PC-9 (cell line): Measurements from ENCODE around the gene RAPSN. TPM values are rescaled to one million over a fixed set of nuclear protein-coding genes. Genes with fewer than 3 reads are reported as not detected.

Experiments used
- BruUV-seq: library from RNA; stranded (reverse); fragments of 400-500 nt; replicated peaks from 2 replicates; lab custom pipeline; 2021; lab: Mats Ljungman, UMichigan
- CTCF ChIA-PET: fragments of 300-600 bp; sonication (Branson Sonifier 250); formaldehyde crosslinking; loops from one replicate; lab custom pipeline; 2022; ENCODE audit warnings: antibody characterized with exemption; lab: Charles Lee
- POLR2A ChIA-PET: fragments of 300-600 bp; sonication (Branson Sonifier 250); formaldehyde crosslinking; loops from one replicate; lab custom pipeline; 2022; ENCODE audit warnings: antibody characterized with exemption; ENCODE audit not compliant: unreplicated experiment; lab: Charles Lee
- DNase-seq, 2 experiments: peaks; one replicate each; pipeline versions ENCODE4 v3.0.0 to v3.0.0-alpha.2; 2015 to 2022; ENCODE audit warnings: mixed read lengths in 1 of 2
- H2AFZ ChIP-seq: fragments of 200-600 bp; sonication (generic); 2 replicates; pipeline ENCODE4 v1.8.1; 2017; ENCODE audit warnings: antibody characterized with exemption
- H3F3A ChIP-seq: fragments of 200-600 bp; sonication (generic); 2 replicates; pipeline ENCODE4 v1.8.1; 2017; ENCODE audit warnings: antibody characterized with exemption, mild to moderate bottlenecking, low read depth; ENCODE audit not compliant: insufficient read depth
- H3K27ac ChIP-seq: fragments of 200-600 bp; sonication (generic); 2 replicates; pipeline ENCODE4 v1.6.1; 2016; ENCODE audit warnings: mixed run types
- H3K27me3 ChIP-seq: fragments of 200-600 bp; sonication (generic); 2 replicates; pipeline ENCODE4 v1.6.1; 2016; ENCODE audit warnings: low read depth, mixed run types; ENCODE audit not compliant: insufficient read depth
- H3K36me3 ChIP-seq: fragments of 200-600 bp; sonication (generic); 2 replicates; pipeline ENCODE4 v1.6.1; 2016; ENCODE audit warnings: low read depth, mixed run types
- H3K4me1 ChIP-seq: fragments of 200-600 bp; sonication (generic); replicated peaks from 2 replicates; pipeline ENCODE4 v1.6.1; 2016; ENCODE audit warnings: mixed run types; ENCODE audit not compliant: insufficient read depth
- H3K4me2 ChIP-seq: fragments of 200-600 bp; sonication (generic); 2 replicates; pipeline ENCODE4 v1.6.1; 2017; ENCODE audit warnings: mixed run types
- H3K4me3 ChIP-seq: fragments of 200-600 bp; sonication (generic); 2 replicates; pipeline ENCODE4 v1.6.1; 2016; ENCODE audit warnings: mixed run types
- H3K79me2 ChIP-seq: fragments of 200-600 bp; sonication (generic); 2 replicates; pipeline ENCODE4 v1.6.1; 2017; ENCODE audit warnings: low read depth, mixed run types
- H3K9me2 ChIP-seq: fragments of 200-600 bp; sonication (generic); 2 replicates; pipeline ENCODE4 v1.8.1; 2017; ENCODE audit warnings: mild to moderate bottlenecking; ENCODE audit not compliant: insufficient read depth
- H3K9me3 ChIP-seq: fragments of 200-600 bp; sonication (generic); 2 replicates; pipeline ENCODE4 v1.8.1; 2016; ENCODE audit warnings: low read depth; ENCODE audit not compliant: insufficient read depth
- H4K20me1 ChIP-seq: fragments of 200-600 bp; sonication (generic); 2 replicates; pipeline ENCODE4 v1.8.1; 2017; ENCODE audit not compliant: insufficient read depth
- EZH2 ChIP-seq: fragments of 200-600 bp; sonication (generic); IDR thresholded peaks from 2 replicates; pipeline ENCODE4 v1.8.0; 2017; ENCODE audit warnings: antibody characterized with exemption, low read depth
- intact Hi-C: fragments of 100-400 bp; cut with micrococcal nuclease; formaldehyde crosslinking; loops from one replicate; pipeline ENCODE4 v1.10.0; 2022; ENCODE audit not compliant: unreplicated experiment
- total RNA-seq: library from RNA; stranded (reverse); gene quantifications from 2 replicates; pipeline ENCODE4 v1.2.3, GENCODE V29; 2021
- TF ChIP-seq, protein P1 (sequence below): fragments of 200-600 bp; sonication (generic); conservative IDR thresholded peaks from 2 replicates; pipeline ENCODE4 v1.6.1; 2017; ENCODE audit warnings: mixed run types, antibody characterized with exemption, mild to moderate bottlenecking, moderate library complexity

The RAPSN gene
- total RNA-seq, 1 experiment from 2014 or later = 7.3 TPM

DNA sequence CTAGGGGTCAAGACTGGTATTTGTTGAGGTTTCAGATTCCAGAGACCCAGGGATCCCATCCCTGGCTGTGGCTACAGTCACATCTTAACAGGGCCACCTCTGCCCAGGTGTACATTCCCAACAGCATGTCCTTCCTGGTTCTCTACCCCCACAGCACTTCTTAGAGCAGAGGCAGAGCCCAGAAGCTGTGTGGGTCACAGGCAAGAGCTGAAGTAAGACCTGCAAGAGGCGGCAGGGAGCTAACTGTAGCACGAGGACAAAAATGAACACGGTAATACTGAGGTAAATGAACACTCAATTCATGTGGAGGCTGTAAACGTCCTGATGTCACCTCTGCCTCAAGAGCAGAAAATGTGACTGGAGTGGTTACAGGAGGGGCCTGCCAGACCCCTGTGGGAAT is 21.7 kb upstream of the RAPSN start:
- BruUV-seq = no TSS peak
- Histone ChIP-seq H2AFZ (no peak overlapping the region), H3K9me3 (no peaks in the 10 kb centered on the region), H3K36me3 (peaks cover 45% of the 10 kb centered on the region), H3F3A (peaks cover 41% of the 10 kb centered on the region; the same call in 1 of the 2 replicates), H3K9me2 (no peaks in the 10 kb centered on the region), H4K20me1 (peaks cover 51% of the 10 kb centered on the region), H3K4me2 (no peak overlapping the region), H3K4me3 (no peak overlapping the region), H3K79me2 (peaks cover 4% of the 10 kb centered on the region; the same call in 1 of the 2 replicates), H3K4me1 (peaks cover 22% of the 10 kb centered on the region), H3K27ac (no peak overlapping the region), H3K27me3 (no peaks in the 10 kb centered on the region)
- ChIA-PET POLR2A (no interaction called here), CTCF (no interaction called here)
- no peak for DNase-seq
- TF ChIP-seq, protein P1, sequence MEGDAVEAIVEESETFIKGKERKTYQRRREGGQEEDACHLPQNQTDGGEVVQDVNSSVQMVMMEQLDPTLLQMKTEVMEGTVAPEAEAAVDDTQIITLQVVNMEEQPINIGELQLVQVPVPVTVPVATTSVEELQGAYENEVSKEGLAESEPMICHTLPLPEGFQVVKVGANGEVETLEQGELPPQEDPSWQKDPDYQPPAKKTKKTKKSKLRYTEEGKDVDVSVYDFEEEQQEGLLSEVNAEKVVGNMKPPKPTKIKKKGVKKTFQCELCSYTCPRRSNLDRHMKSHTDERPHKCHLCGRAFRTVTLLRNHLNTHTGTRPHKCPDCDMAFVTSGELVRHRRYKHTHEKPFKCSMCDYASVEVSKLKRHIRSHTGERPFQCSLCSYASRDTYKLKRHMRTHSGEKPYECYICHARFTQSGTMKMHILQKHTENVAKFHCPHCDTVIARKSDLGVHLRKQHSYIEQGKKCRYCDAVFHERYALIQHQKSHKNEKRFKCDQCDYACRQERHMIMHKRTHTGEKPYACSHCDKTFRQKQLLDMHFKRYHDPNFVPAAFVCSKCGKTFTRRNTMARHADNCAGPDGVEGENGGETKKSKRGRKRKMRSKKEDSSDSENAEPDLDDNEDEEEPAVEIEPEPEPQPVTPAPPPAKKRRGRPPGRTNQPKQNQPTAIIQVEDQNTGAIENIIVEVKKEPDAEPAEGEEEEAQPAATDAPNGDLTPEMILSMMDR = no peak
- no peak for TF ChIP-seq EZH2
- intact Hi-C loops = no loop called here

DNA sequence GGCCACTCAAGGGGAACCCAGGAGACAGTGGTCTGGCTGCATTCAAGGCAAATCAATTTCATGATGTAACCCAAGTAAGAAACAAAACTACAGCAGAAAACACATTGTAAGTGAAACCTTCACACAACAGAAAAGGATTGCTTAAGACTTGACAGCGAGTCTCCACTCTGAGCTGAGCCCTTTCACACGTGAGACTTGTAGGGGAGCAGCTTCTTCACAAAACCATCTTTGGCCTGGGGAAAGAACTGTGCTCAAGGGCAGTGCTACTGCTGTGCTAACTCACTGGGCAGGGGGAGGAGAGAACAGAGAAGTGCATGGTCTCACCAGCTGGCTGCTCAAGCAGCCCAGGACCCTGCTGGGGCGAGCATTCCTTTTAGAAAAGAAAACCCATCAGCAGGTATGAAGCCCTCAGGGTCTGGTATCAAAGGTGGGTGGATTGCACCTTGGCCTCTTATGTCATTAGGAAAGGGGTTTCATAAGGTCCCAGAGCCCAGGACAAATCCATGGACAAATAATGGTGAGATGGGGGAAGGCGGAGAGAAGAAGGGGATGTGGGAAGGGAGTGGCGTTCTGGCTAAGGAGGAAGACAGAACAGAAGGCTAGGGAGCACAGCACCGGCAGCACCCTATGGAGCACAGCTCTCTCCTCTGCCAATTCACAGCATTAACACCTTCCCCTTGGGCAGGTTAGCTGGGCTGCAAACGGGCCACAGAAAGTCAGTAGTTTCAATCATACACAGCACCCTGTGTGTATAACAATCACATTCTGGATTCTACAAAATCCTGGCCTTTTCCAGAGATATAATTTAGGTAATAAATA is 20.6 kb upstream of the RAPSN start:
- TF ChIP-seq, protein P1 = no peak
- no peak for TF ChIP-seq EZH2
- Histone ChIP-seq H3K4me1 (peaks cover 22% of the 10 kb centered on the region), H3K36me3 (peaks cover 41% of the 10 kb centered on the region), H3K4me3 (no peak overlapping the region), H3F3A (peaks cover 34% of the 10 kb centered on the region; the same call in 1 of the 2 replicates), H3K4me2 (no peak overlapping the region), H3K27me3 (no peaks in the 10 kb centered on the region), H4K20me1 (peaks cover 52% of the 10 kb centered on the region), H3K9me2 (no peaks in the 10 kb centered on the region), H3K9me3 (no peaks in the 10 kb centered on the region), H3K79me2 (peaks cover 4% of the 10 kb centered on the region; the same call in 1 of the 2 replicates), H2AFZ (no peak overlapping the region), H3K27ac (no peak overlapping the region; the same call in 1 of the 2 replicates)
- DNase-seq = no peak
- ChIA-PET POLR2A (no interaction called here), CTCF (no interaction called here)
- intact Hi-C loops = loop anchor here (5.0 kb wide), 1 partner anchor 83 kb away; the partner anchor contains the start of gene CELF1
- BruUV-seq = no TSS peak

DNA sequence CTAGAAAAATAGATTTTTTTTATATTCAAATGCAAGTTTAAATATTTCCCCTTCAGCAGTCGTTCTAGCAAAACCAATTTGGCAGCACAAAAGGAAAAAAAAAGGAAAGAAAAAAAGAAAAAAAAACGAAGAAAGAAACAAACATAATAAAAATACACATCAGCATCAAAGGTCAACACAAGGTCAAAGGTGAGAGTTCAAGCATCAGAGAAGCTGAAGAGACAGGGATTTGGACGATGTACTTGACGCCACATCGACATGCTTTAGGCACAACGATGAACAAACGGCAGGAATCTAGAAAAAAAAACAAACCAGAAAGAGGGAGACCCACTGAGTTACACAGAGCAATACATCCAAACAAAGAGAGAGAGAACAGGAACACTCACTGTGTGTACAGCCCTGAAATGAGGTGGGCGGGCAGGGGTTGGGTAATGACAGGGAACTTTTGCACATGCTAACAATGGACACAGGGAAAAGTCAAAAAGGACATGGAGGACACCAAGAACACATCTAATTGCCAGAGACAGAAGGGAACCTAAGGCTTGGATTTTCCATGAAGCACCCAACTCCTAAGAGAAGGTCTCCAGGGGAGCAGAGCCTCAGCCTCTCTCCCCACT is 19.8 kb upstream of the RAPSN start:
- peaks cover 22% of the 10 kb centered on the region for H3K4me1 ChIP-seq
- H3K36me3 ChIP-seq = peaks cover 41% of the 10 kb centered on the region; the same call in 1 of the 2 replicates
- peaks cover 4% of the 10 kb centered on the region; the same call in 1 of the 2 replicates for H3K79me2 ChIP-seq
- H3K27me3 ChIP-seq = no peaks in the 10 kb centered on the region
- peaks cover 48% of the 10 kb centered on the region for H4K20me1 ChIP-seq
- H3K4me2 ChIP-seq = no peak overlapping the region
- ChIA-PET POLR2A (no interaction called here), CTCF (no interaction called here)
- no peak for TF ChIP-seq EZH2
- TF ChIP-seq, protein P1 = no peak
- no TSS peak for BruUV-seq
- H3K4me3 ChIP-seq = no peak overlapping the region
- no peak overlapping the region for H2AFZ ChIP-seq
- intact Hi-C loops = loop anchor here (5.0 kb wide), 1 partner anchor 84 kb away; the partner anchor contains the start of gene CELF1
- no peak for DNase-seq
- H3K9me3 ChIP-seq = no peaks in the 10 kb centered on the region
- no peak overlapping the region; the same call in 1 of the 2 replicates for H3K27ac ChIP-seq
- peaks cover 32% of the 10 kb centered on the region; the same call in 1 of the 2 replicates for H3F3A ChIP-seq
- no peaks in the 10 kb centered on the region for H3K9me2 ChIP-seq
